Spinal cord (tissue), 10 donors: ENCODE results near the gene SAA4. TPM values are rescaled to one million over a fixed set of nuclear protein-coding genes. Genes with fewer than 3 reads are reported as not detected.
"Not testable (repeated sequence)": the region's sequence is repeated elsewhere in the genome, so short reads cannot be mapped to it uniquely, and the experiment has no call there.

Experiments
- DNase-seq, 6 donors: peaks; one replicate each; pipeline versions ENCODE4 v3.0.0 to v3.0.0-alpha.2; 2013 to 2015; ENCODE audit warnings: low spot score in 6 of 6, low read depth in 4 of 6
- H3K27ac ChIP-seq: one replicate; pipeline ENCODE4 v1.5.1; 2013; ENCODE audit warnings: low read depth, low read length, control low read depth
- H3K27me3 ChIP-seq: one replicate; pipeline ENCODE4 v1.6.1; 2013; ENCODE audit warnings: low read length; ENCODE audit not compliant: control insufficient read depth, insufficient read depth
- H3K36me3 ChIP-seq: one replicate; pipeline ENCODE4 v1.6.1; 2013; ENCODE audit warnings: low read length; ENCODE audit not compliant: control insufficient read depth, insufficient read depth
- H3K4me1 ChIP-seq: one replicate; pipeline ENCODE4 v1.6.1; 2013; ENCODE audit warnings: low read length; ENCODE audit not compliant: control insufficient read depth, insufficient read depth
- H3K4me3 ChIP-seq: one replicate; pipeline ENCODE4 v1.5.1; 2013; ENCODE audit warnings: low read depth, low read length, control low read depth
- H3K9me3 ChIP-seq: one replicate; pipeline ENCODE4 v1.6.1; 2013; ENCODE audit warnings: low read length; ENCODE audit not compliant: control insufficient read depth, insufficient read depth
- WGBS: methylation state at CpG from one replicate; pipeline ENCODE4 v1.1.5; 2013; ENCODE audit warnings: missing lambda C conversion rate; ENCODE audit not compliant: insufficient coverage; 5-methylcytosine and 5-hydroxymethylcytosine counted together
- polyA plus RNA-seq, 2 donors: library from polyadenylated mRNA; unstranded; fragments of 120-200 nt; gene quantifications; one replicate each; pipeline ENCODE4 v1.2.1, GENCODE V29; 2013; ENCODE audit not compliant: insufficient read length in 2 of 2
- total RNA-seq, 2 donors: library from RNA; depleted of rRNA in 1 of 2; stranded (reverse); fragments of 120-200 nt in 1 of 2; fragments of >200 nt in 1 of 2; gene quantifications; one replicate each; pipeline versions ENCODE4 v1.2.3 to v1.2.4, GENCODE V29; 2013 to 2014
- donor health status: healthy.

SAA4 gene
- total and polyA plus RNA-seq, 4 donors: 0.59 TPM; not detected in 3

DNA sequence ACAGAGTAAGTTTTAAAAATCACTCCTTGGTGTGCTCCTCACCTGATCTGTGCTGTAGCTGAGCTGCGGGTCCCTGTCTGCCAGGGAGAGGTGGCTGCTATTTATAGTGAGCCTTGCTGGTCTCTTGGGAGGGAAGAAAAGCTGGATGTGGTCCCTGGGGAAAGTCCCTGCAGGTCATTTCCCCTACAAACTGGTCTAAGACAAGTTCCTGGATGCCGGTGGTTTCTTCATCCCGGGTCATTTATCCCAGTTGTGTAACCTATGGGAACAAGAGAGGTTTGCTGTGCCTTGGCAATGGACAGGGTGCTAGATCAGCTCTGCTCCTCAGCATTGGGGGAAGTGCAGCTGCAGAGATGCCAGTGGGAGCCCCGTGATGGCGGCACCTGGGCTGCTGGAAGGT is 12.0 kb upstream of the SAA4 start, which contains the start of gene SAA2:
Gene SAA2, minus strand, starts transcription at position 108 of the 400 bp plus-strand sequence. CDS start 657 bp downstream, outside the sequence.
- no peak for DNase-seq
- no peaks in the 10 kb centered on the region for H3K4me1 ChIP-seq
- H3K9me3 ChIP-seq: no peaks in the 10 kb centered on the region
- no peak within 1 kb of the TSS for H3K4me3 ChIP-seq
- H3K27me3 ChIP-seq: no peaks in the 10 kb centered on the region
- no peak within 1 kb of the TSS for H3K27ac ChIP-seq
- no peaks in the 10 kb centered on the region for H3K36me3 ChIP-seq
- 86% methylated on average over 5 of the region's 5 CpGs for WGBS

GRCh38 chr11:18247191-18247581 is 10.6 kb upstream of the SAA4 start:
- not testable (repeated sequence) for H3K27ac ChIP-seq, H3K4me1 ChIP-seq, DNase-seq, H3K36me3 ChIP-seq, H3K27me3 ChIP-seq, H3K9me3 ChIP-seq, H3K4me3 ChIP-seq
- no CpG with 5 or more reads among the region's 6 CpGs for WGBS

- H3K9me3 ChIP-seq, H3K36me3 ChIP-seq, H3K27ac ChIP-seq, H3K27me3 ChIP-seq, DNase-seq, H3K4me3 ChIP-seq, H3K4me1 ChIP-seq: not testable (repeated sequence)
- 80% methylated on average over 7 of the region's 11 CpGs for WGBS
Measured at GRCh38 chr11:18246379-18247190, 10.0 kb upstream of the SAA4 start.

GRCh38 chr11:18245396-18245795 is 8.8 kb upstream of the SAA4 start:
- Histone ChIP-seq H3K27ac (no peak overlapping the region), H3K9me3 (no peaks in the 10 kb centered on the region), H3K4me3 (no peak overlapping the region), H3K4me1 (no peaks in the 10 kb centered on the region), H3K27me3 (no peaks in the 10 kb centered on the region), H3K36me3 (no peaks in the 10 kb centered on the region)
- WGBS: 54% methylated on average over 5 of the region's 6 CpGs
- DNase-seq: no peak

DNA sequence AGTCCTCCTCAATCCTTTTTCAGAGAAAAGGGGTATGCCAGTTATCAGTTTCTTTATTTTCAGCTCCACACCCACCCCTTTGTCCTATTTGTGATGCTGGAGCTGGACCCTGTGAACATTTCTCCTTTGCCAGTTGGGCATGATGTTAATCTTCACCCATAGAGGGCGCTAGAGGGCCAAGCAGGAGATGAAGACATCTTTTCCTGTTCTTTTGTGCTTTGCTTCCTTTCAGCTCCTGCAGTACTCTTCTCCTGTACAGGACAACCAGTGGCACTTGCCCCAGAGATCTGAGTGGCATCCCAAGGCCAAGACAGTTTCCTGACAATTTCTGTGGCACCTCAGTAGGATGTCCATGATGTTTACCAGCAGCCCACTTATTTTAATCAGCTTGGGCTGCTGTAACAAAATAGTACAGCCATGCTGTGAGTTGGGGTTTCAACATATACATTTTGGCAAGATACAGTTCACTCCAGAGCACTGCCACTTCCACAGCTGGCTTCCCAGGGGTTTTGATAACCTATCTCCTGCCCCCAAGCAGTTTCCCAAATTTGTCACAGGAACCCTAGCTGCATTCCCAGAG is 7.3 kb upstream of the SAA4 start:
- Histone ChIP-seq H3K27me3 (no peaks in the 10 kb centered on the region), H3K4me1 (no peaks in the 10 kb centered on the region), H3K9me3 (no peaks in the 10 kb centered on the region), H3K36me3 (no peaks in the 10 kb centered on the region), H3K4me3 (no peak overlapping the region), H3K27ac (no peak overlapping the region)
- WGBS: 0% methylated on average over 1 of the region's 1 CpG
- peak in 2 of 6 donors; percentile 33 to 35 for DNase-seq

- Histone ChIP-seq H3K27me3 (no peaks in the 10 kb centered on the region), H3K36me3 (no peaks in the 10 kb centered on the region), H3K4me1 (no peaks in the 10 kb centered on the region), H3K9me3 (no peaks in the 10 kb centered on the region), H3K27ac (no peak overlapping the region), H3K4me3 (no peak overlapping the region)
- WGBS: no CpG with 5 or more reads among the region's 1 CpG
- no peak for DNase-seq
Measured at GRCh38 chr11:18239655-18240054, 3.1 kb upstream of the SAA4 start.

- Histone ChIP-seq H3K27me3 (no peaks in the 10 kb centered on the region), H3K9me3 (peaks cover 2% of the 10 kb centered on the region), H3K4me3 (no peak overlapping the region), H3K27ac (no peak overlapping the region), H3K36me3 (no peaks in the 10 kb centered on the region), H3K4me1 (no peaks in the 10 kb centered on the region)
- peak in 1 of 6 donors; percentile 1 for DNase-seq
- WGBS: no CpG with 5 or more reads among the region's 8 CpGs
Measured at GRCh38 chr11:18235394-18236334, 938 bp downstream of the SAA4 start.

DNA sequence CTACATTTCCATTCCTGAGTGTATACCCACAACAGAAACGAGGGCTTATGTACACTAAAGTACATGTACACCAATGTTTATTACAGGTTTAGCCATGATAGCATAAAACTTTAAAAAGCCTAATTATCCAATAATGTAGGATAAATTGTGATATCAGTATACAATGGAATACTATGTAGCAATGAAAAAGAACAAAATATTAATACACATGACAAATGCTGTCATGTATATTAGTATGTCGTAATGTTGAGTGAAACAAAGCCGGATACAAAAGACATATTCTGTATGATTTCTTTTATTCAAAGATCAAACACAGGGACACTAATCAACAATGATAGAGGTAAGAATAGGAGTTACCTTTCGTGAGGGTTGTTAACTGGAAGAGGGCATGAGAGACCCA is 2.7 kb downstream of the SAA4 start:
- no peak for DNase-seq
- no peaks in the 10 kb centered on the region for H3K36me3 ChIP-seq
- no peak overlapping the region for H3K4me3 ChIP-seq
- H3K9me3 ChIP-seq: peaks cover 2% of the 10 kb centered on the region
- no CpG with 5 or more reads among the region's 4 CpGs for WGBS
- H3K4me1 ChIP-seq: no peaks in the 10 kb centered on the region
- no peak overlapping the region for H3K27ac ChIP-seq
- H3K27me3 ChIP-seq: no peaks in the 10 kb centered on the region

DNA sequence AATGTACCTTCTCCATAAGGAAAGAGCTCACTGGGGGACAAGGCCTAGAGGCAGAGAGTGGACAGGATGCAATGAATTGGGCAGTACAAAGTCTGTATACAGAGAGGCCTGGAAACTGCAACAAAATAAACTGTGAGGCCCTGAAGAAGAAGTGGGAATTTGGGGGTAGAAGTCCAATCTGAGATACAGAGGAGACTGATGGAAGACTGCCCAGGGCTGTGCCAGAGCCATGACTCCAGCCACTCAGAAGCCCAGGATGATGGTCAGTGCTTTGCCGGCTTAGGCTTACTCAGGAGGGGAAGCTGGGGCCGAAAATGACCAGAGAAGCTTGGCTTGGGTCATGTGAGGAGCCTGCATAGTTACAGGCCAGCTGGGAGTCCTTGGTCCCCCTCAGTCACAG is 5.7 kb downstream of the SAA4 start:
- no peak for DNase-seq
- Histone ChIP-seq H3K4me1 (no peaks in the 10 kb centered on the region), H3K36me3 (no peaks in the 10 kb centered on the region), H3K9me3 (peaks cover 2% of the 10 kb centered on the region), H3K27me3 (no peaks in the 10 kb centered on the region), H3K4me3 (no peak overlapping the region), H3K27ac (no peak overlapping the region)
- 86% methylated on average over 2 of the region's 2 CpGs for WGBS
